PFSK-1 (cell line): Measurements from ENCODE around the gene ERI3.
A peak's percentile ranks its signal among the peaks of the same experiment; 100 is the strongest.

Experiments
- FOXP2 ChIP-seq: optimal IDR thresholded peaks from 2 replicates; pipeline ENCODE3; 2011; ENCODE audit warnings: borderline replicate concordance, control low read depth, inconsistent platforms; ENCODE audit not compliant: insufficient read depth; ENCODE audit errors: extremely low read length, extremely low read depth
- POLR2AphosphoS5 ChIP-seq: IDR thresholded peaks from 2 replicates; pipeline ENCODE4 v1.6.1; 2012; ENCODE audit warnings: low read depth, mild to moderate bottlenecking, control low read depth, low read length, moderate library complexity
- SIN3A ChIP-seq: IDR thresholded peaks from 2 replicates; pipeline ENCODE4 v1.6.1; 2012; ENCODE audit warnings: mild to moderate bottlenecking, low read length, moderate library complexity, borderline replicate concordance; ENCODE audit not compliant: insufficient read depth
- TAF1 ChIP-seq: IDR thresholded peaks from 2 replicates; pipeline ENCODE4 v1.6.1; 2012; ENCODE audit warnings: low read length, control low read depth, borderline replicate concordance; ENCODE audit not compliant: insufficient read depth
- TF ChIP-seq, protein P1 (sequence below), 2 experiments: IDR thresholded peaks; 2 replicates each; pipeline versions ENCODE4 v1.6.1 to v1.8.0; 2011 to 2012; ENCODE audit warnings: low read depth in 2 of 2, low read length in 2 of 2, control low read depth in 1 of 2, inconsistent platforms in 1 of 2, mild to moderate bottlenecking in 1 of 2, moderate library complexity in 1 of 2; ENCODE audit not compliant: insufficient read depth in 1 of 2

DNA sequence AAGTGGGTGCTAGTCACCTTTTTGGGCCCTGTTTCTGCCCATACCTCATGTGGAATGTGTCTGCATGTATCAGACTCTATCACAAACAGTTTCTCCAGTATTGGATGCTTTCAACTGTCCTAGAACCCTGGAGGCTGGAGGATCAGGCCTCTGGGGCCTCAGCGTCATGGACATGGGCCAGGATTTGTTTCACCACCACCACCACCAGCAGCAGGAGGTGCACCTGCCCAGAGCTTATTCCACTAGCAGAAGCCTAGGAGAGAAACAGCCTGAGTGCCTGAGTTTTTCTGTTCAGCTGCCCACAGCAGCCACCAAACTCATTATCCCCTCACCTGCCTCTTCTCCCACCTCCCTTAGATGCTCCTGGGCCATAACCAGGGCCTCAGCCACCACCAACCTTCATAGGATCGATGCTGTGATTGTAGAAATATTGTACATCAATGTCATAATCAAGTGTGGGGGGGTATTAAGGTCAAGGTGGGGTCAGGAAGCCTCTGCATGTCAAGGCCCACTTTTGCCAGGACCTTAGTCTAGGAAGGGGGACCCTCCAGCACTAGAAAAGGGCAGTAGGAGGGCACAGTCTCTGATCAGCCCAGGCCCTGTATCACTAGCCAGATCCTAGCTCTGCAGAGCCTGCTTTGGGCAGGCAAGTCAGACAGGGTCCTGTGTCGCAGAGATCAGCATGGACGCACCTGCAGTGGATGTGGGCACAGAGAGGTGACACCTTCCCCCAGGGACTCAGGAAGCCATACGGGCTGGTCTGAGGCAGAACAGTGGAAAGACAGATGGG, 132.5 kb downstream of the ERI3 start:
- TF ChIP-seq POLR2AphosphoS5 = peak; percentile 25; the same call in 1 of the 2 replicates
- TF ChIP-seq, protein P1, sequence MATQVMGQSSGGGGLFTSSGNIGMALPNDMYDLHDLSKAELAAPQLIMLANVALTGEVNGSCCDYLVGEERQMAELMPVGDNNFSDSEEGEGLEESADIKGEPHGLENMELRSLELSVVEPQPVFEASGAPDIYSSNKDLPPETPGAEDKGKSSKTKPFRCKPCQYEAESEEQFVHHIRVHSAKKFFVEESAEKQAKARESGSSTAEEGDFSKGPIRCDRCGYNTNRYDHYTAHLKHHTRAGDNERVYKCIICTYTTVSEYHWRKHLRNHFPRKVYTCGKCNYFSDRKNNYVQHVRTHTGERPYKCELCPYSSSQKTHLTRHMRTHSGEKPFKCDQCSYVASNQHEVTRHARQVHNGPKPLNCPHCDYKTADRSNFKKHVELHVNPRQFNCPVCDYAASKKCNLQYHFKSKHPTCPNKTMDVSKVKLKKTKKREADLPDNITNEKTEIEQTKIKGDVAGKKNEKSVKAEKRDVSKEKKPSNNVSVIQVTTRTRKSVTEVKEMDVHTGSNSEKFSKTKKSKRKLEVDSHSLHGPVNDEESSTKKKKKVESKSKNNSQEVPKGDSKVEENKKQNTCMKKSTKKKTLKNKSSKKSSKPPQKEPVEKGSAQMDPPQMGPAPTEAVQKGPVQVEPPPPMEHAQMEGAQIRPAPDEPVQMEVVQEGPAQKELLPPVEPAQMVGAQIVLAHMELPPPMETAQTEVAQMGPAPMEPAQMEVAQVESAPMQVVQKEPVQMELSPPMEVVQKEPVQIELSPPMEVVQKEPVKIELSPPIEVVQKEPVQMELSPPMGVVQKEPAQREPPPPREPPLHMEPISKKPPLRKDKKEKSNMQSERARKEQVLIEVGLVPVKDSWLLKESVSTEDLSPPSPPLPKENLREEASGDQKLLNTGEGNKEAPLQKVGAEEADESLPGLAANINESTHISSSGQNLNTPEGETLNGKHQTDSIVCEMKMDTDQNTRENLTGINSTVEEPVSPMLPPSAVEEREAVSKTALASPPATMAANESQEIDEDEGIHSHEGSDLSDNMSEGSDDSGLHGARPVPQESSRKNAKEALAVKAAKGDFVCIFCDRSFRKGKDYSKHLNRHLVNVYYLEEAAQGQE (IDR thresholded peaks at IDR 0.05; ENCODE audit: insufficient read depth in 1 of 2, low read depth in 2 of 2, low read length in 2 of 2) = no peak
- no peak for TF ChIP-seq SIN3A
- no peak for TF ChIP-seq TAF1
- TF ChIP-seq FOXP2 = no peak
